Central memory CD8-positive, alpha-beta T cell (primary cell): Measurements from ENCODE around the gene TMEM269.

Experiments used
- ATAC-seq: fragments of 150-1000 bp; cut with Tn5 transposase; replicated peaks from 2 replicates; pipeline ENCODE4 v1.10.0; 2022; ENCODE audit warnings: mild to moderate bottlenecking, moderate FRiP score, moderate number of reproducible peaks; ENCODE audit not compliant: poor library complexity, severe bottlenecking; ENCODE audit errors: extremely low read depth
- DNase-seq, 2 donors: peaks; one replicate each; pipeline ENCODE4 v3.0.0; 2021; ENCODE audit warnings: low spot score in 2 of 2
- H3K27ac Mint-ChIP-seq: one replicate; pipeline ENCODE4 v1.8.0; 2022; ENCODE audit warnings: low read depth, mild to moderate bottlenecking, moderate library complexity, mixed read lengths
- H3K27me3 Mint-ChIP-seq: one replicate; pipeline ENCODE4 v1.8.0; 2022; ENCODE audit warnings: mixed read lengths
- H3K36me3 Mint-ChIP-seq: one replicate; pipeline ENCODE4 v1.8.0; 2022; ENCODE audit warnings: mild to moderate bottlenecking, moderate library complexity, mixed read lengths; ENCODE audit not compliant: insufficient read depth
- H3K4me1 Mint-ChIP-seq: one replicate; pipeline ENCODE4 v1.8.0; 2022; ENCODE audit warnings: mixed read lengths
- H3K4me3 Mint-ChIP-seq: one replicate; pipeline ENCODE4 v1.8.0; 2022; ENCODE audit warnings: mild to moderate bottlenecking, moderate library complexity, mixed read lengths
- H3K9me3 Mint-ChIP-seq: one replicate; pipeline ENCODE4 v1.8.0; 2022; ENCODE audit warnings: mixed read lengths

Gene TMEM269

GRCh38 chr1:42769811-42770210 is 15.0 kb upstream of the TMEM269 start:
- peaks cover 27% of the 10 kb centered on the region for H3K4me1 Mint-ChIP-seq
- no peak for ATAC-seq
- no peaks in the 10 kb centered on the region for H3K9me3 Mint-ChIP-seq
- H3K27ac Mint-ChIP-seq, result no peak overlapping the region
- peaks cover 12% of the 10 kb centered on the region for H3K36me3 Mint-ChIP-seq
- no peaks in the 10 kb centered on the region for H3K27me3 Mint-ChIP-seq
- H3K4me3 Mint-ChIP-seq, result peak overlapping the region; percentile 32
- no peak for DNase-seq

DNA sequence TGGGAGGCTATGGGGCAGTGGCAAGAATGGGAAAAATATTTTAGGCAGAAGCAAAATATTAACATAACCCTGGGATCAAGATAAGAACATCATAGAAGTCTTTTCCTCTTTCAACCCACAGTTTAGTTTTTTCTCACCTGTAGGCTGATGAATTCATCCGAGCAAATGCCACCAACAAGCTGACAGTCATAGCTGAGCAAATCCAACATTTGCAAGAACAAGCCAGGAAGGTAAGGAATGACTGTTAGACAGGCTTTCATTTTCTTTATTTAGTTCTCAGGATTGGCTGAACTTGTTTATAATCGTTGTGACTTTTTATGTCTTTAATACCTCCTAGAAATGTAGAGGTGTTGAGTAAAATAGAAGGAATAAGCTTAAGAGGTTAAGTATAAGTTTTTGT is 11.4 kb upstream of the TMEM269 start:
- H3K27me3 Mint-ChIP-seq, result no peaks in the 10 kb centered on the region
- H3K27ac Mint-ChIP-seq, result peak overlapping the region; percentile 14
- H3K9me3 Mint-ChIP-seq, result no peaks in the 10 kb centered on the region
- ATAC-seq (no peak), DNase-seq (no peak)
- H3K4me1 Mint-ChIP-seq, result peaks cover 27% of the 10 kb centered on the region
- no peak overlapping the region for H3K4me3 Mint-ChIP-seq
- peaks cover 29% of the 10 kb centered on the region for H3K36me3 Mint-ChIP-seq

DNA sequence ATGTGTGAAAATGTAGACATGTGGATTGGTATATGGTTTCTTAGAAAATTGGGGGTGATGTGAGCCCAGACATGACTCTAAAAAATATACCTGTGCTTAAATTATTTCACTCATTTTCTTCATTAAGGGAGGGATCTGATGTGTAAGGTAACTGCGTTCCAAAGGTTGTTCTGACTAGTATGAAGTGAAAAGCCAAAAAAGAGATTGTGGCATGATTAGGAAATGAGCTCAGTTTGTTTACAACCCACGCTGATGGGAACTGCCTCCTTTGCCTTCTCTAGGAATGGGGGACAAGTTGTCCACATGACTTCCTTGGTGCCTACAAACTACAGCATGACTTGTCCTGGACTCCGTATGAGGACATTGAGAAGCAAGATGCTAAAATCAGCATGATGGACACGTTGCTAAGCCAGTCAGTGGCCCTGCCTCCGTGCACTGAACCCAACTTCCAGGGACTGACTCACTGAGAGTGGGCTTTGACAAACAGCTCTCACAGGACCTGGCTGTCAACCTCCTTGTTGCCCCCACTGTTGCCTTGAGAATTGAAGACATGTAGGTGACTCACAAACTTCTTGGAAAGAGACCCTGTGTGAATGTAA is 9.8 kb upstream of the TMEM269 start:
- ATAC-seq, result no peak
- no peak overlapping the region for H3K4me3 Mint-ChIP-seq
- no peaks in the 10 kb centered on the region for H3K27me3 Mint-ChIP-seq
- H3K27ac Mint-ChIP-seq, result no peak overlapping the region
- DNase-seq, result no peak
- peaks cover 32% of the 10 kb centered on the region for H3K36me3 Mint-ChIP-seq
- H3K9me3 Mint-ChIP-seq, result no peaks in the 10 kb centered on the region
- peaks cover 30% of the 10 kb centered on the region for H3K4me1 Mint-ChIP-seq

- Mint-ChIP-seq H3K4me1 (peaks cover 22% of the 10 kb centered on the region), H3K9me3 (no peaks in the 10 kb centered on the region), H3K4me3 (no peak overlapping the region), H3K27me3 (no peaks in the 10 kb centered on the region), H3K36me3 (peaks cover 39% of the 10 kb centered on the region), H3K27ac (no peak overlapping the region)
- no peak for DNase-seq
- no peak for ATAC-seq
Measured at GRCh38 chr1:42776502-42776901, 8.3 kb upstream of the TMEM269 start.

DNA sequence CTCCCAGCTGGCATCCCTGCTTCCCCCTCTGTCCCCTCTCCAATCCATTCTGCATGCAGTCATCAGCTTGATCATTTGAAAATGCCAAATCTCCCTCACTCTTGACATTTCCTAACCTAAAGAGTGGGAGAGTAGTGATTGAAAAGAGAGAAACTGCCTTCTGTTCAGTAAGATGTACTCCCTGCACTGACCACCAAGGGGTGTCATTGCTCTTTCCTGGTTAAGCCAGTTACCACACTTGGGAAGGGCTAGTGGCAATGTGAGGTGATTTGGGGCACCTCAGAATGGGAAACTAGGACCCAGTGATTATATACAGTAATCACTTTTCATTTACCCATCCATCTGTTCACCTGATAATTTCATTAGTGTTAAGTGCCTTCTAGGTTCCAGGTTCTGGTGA is 6.9 kb upstream of the TMEM269 start:
- ATAC-seq (no peak), DNase-seq (no peak)
- Mint-ChIP-seq H3K4me1 (peaks cover 18% of the 10 kb centered on the region), H3K9me3 (no peaks in the 10 kb centered on the region), H3K4me3 (no peak overlapping the region), H3K27me3 (no peaks in the 10 kb centered on the region), H3K36me3 (peaks cover 45% of the 10 kb centered on the region), H3K27ac (no peak overlapping the region)

DNA sequence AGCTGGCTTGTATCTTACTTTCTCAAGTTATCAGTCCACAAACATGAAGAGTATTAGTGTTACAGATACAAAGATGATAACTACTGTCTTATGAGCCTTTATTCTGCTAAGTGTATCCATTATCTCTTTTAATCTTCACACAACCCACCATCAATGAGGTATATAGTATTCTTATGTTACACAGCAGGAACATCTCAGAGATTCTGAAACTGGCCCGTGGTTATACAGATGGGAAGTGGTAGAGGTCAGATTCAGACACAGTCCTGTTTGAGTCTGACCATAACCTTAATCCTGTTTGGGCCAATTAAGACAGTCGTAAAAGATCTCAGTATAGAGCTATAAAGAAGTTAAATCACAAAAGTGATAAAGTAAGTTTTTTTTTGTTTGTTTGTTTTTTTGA is 5.1 kb upstream of the TMEM269 start:
- Mint-ChIP-seq H3K4me3 (no peak overlapping the region), H3K27me3 (no peaks in the 10 kb centered on the region), H3K4me1 (peaks cover 21% of the 10 kb centered on the region), H3K27ac (no peak overlapping the region), H3K36me3 (peaks cover 45% of the 10 kb centered on the region), H3K9me3 (no peaks in the 10 kb centered on the region)
- DNase-seq (no peak), ATAC-seq (no peak)

DNA sequence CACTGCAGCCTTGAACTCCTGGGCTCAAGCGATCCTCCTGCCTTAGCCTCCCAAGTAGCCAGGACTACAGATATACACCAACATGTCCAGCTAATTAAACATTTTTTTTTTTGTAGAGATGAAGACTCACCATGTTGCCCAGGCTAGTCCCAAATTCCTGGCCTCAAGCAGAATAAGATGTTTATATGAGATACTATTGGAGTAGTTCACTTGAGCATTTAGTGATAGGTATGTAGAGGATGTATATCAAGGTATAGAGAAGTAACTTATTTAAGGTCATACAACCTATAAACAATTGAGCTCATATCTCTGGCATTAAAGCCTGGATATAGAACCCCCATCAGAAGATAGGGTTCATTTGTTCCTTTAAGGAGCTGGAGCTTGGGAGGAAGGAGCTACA is 4.6 kb upstream of the TMEM269 start:
- Mint-ChIP-seq H3K36me3 (peaks cover 43% of the 10 kb centered on the region), H3K27ac (no peak overlapping the region), H3K4me1 (peaks cover 23% of the 10 kb centered on the region), H3K9me3 (no peaks in the 10 kb centered on the region), H3K27me3 (no peaks in the 10 kb centered on the region), H3K4me3 (no peak overlapping the region)
- ATAC-seq, result no peak
- no peak for DNase-seq

- no peaks in the 10 kb centered on the region for H3K9me3 Mint-ChIP-seq
- no peak for DNase-seq
- no peak overlapping the region for H3K27ac Mint-ChIP-seq
- no peak for ATAC-seq
- H3K27me3 Mint-ChIP-seq, result no peaks in the 10 kb centered on the region
- peaks cover 28% of the 10 kb centered on the region for H3K36me3 Mint-ChIP-seq
- no peak overlapping the region for H3K4me3 Mint-ChIP-seq
- peaks cover 29% of the 10 kb centered on the region for H3K4me1 Mint-ChIP-seq
Measured at GRCh38 chr1:42783092-42783491, 1.7 kb upstream of the TMEM269 start.

DNA sequence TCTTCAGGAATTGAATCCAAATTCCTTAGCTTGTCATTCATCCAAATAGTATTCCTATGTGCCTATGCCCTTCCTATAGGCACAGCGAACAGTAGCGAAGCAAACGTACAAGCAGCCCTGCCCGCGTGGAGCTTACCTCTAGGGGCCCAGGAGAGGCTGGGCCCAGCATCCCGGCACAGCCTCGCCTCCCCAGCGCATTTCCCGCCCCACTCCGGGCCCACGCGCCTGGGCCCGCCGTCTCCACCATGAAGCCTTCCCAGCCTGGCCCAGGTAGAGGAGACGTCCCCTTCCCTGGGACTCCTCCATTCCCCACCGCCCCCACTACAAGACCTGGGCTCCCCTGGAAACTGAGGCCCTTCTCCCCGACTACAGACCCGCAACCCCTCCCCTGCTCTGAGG is 245 bp upstream of the TMEM269 start:
- DNase-seq (no peak), ATAC-seq (no peak)
- no peaks in the 10 kb centered on the region for H3K27me3 Mint-ChIP-seq
- H3K4me1 Mint-ChIP-seq, result peaks cover 22% of the 10 kb centered on the region
- H3K27ac Mint-ChIP-seq, result no peak overlapping the region
- peak overlapping the region; percentile 78 for H3K4me3 Mint-ChIP-seq
- H3K36me3 Mint-ChIP-seq, result peaks cover 25% of the 10 kb centered on the region
- no peaks in the 10 kb centered on the region for H3K9me3 Mint-ChIP-seq

- ATAC-seq, result no peak
- H3K9me3 Mint-ChIP-seq, result no peaks in the 10 kb centered on the region
- H3K27ac Mint-ChIP-seq, result peak overlapping the region; percentile 72
- peaks cover 18% of the 10 kb centered on the region for H3K36me3 Mint-ChIP-seq
- peaks cover 22% of the 10 kb centered on the region for H3K4me1 Mint-ChIP-seq
- DNase-seq, result no peak
- H3K27me3 Mint-ChIP-seq, result no peaks in the 10 kb centered on the region
- peak overlapping the region; percentile 78 for H3K4me3 Mint-ChIP-seq
Measured at GRCh38 chr1:42786097-42786496, 1.3 kb downstream of the TMEM269 start.

DNA sequence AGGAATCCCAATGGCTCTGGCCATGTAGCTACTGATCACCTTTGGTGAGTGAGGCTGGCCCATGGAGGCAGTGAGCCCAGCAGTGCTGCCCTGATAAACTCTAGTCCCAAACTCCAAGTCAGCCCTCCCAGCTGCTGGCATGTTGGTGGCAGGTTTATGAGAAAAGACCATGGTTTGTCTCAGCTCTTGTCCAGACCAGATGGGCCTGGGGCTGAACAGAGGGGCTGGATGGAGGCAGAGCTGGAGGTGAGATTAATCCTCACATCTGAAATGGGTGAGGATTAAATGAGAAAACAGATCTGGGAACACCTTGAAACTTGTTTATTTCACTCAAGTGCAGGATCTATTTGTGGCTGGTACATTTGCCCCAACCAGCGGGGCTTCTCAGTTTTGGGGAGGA is 3.2 kb downstream of the TMEM269 start:
- H3K27me3 Mint-ChIP-seq, result no peaks in the 10 kb centered on the region
- no peak overlapping the region for H3K4me3 Mint-ChIP-seq
- peaks cover 18% of the 10 kb centered on the region for H3K4me1 Mint-ChIP-seq
- no peaks in the 10 kb centered on the region for H3K9me3 Mint-ChIP-seq
- H3K27ac Mint-ChIP-seq, result no peak overlapping the region
- DNase-seq, result no peak
- ATAC-seq, result no peak
- peaks cover 12% of the 10 kb centered on the region for H3K36me3 Mint-ChIP-seq

DNA sequence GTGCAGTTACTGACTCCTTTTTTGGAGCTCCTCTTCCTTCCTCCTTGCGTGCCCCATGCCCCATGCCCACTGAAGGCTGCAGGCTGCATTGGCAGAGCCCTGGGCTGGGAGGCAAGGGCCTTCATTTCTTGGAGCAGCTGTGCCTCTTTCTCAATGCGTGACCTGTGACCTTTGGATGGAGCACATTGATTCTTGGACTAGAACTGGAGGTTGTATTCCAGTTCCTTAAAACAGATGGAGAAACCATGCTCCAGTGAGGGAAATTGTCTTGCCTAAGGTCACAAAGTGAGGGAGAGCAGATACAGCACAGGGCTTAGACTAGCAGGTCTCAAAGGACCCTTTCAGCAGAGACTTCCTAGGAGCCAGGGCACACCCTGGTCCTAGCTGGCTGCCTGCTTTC is 9.0 kb downstream of the TMEM269 start:
- Mint-ChIP-seq H3K9me3 (no peaks in the 10 kb centered on the region), H3K27ac (no peak overlapping the region), H3K4me1 (no peaks in the 10 kb centered on the region), H3K36me3 (peaks cover 2% of the 10 kb centered on the region), H3K4me3 (no peak overlapping the region), H3K27me3 (no peaks in the 10 kb centered on the region)
- no peak for ATAC-seq
- no peak for DNase-seq

DNA sequence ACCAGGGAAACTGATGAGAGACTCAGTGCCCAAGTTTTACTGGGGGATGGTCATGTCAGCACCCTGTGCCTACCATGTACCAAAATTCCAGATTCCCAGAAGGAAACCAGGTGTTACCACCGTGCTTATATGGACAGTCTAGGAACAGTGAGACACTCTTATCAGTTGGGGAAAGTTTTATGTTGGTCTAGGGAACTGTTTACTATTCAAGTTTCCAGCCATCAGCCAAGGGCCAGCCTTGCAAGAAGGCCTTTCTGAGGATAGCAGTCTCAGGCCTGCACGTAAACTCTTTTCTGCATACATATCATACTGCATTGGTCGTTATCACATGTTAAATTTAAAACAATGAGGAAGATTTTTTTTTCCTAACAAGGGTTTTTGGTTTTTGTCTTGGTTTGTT is 12.6 kb downstream of the TMEM269 start:
- Mint-ChIP-seq H3K27ac (no peak overlapping the region), H3K4me1 (no peaks in the 10 kb centered on the region), H3K27me3 (no peaks in the 10 kb centered on the region), H3K4me3 (no peak overlapping the region), H3K9me3 (no peaks in the 10 kb centered on the region), H3K36me3 (peaks cover 2% of the 10 kb centered on the region)
- DNase-seq (no peak), ATAC-seq (no peak)

GRCh38 chr1:42797979-42798378 is 13.2 kb downstream of the TMEM269 start:
- Mint-ChIP-seq H3K27ac (no peak overlapping the region), H3K9me3 (no peaks in the 10 kb centered on the region), H3K36me3 (peaks cover 2% of the 10 kb centered on the region), H3K27me3 (no peaks in the 10 kb centered on the region), H3K4me3 (no peak overlapping the region), H3K4me1 (no peaks in the 10 kb centered on the region)
- ATAC-seq, result no peak
- DNase-seq, result no peak
